Suprapubic skin (tissue), 4 donors: ENCODE data around the gene OR6C76. TPM values are rescaled to one million over a fixed set of nuclear protein-coding genes. Genes with fewer than 3 reads are reported as not detected.
"Not testable (repeated sequence)": the region's sequence is repeated elsewhere in the genome, so short reads cannot be mapped to it uniquely, and the experiment has no call there.

ENCODE experiments used
- DNase-seq, 2 donors: peaks; one replicate each; pipeline ENCODE4 v3.0.0-alpha.2; 2019; ENCODE audit warnings: low spot score in 2 of 2
- H3K27ac ChIP-seq: fragments of 200-600 bp; sonication (generic); one replicate; pipeline ENCODE4 v1.5.1; 2019
- H3K27me3 ChIP-seq: fragments of 200-600 bp; sonication (generic); one replicate; pipeline ENCODE4 v1.5.1; 2019
- H3K36me3 ChIP-seq: fragments of 200-600 bp; sonication (generic); one replicate; pipeline ENCODE4 v1.5.1; 2019
- H3K4me1 ChIP-seq: fragments of 200-600 bp; sonication (generic); one replicate; pipeline ENCODE4 v1.5.1; 2019
- H3K4me3 ChIP-seq: fragments of 200-600 bp; sonication (generic); one replicate; pipeline ENCODE4 v1.5.1; 2019; ENCODE audit warnings: mild to moderate bottlenecking
- H3K9me3 ChIP-seq: fragments of 200-600 bp; sonication (generic); one replicate; pipeline ENCODE4 v1.5.1; 2019
- EP300 ChIP-seq: sonication (generic); formaldehyde crosslinking; IDR thresholded peaks from one replicate; pipeline ENCODE4 v1.6.1; 2017; ENCODE audit warnings: antibody characterized with exemption
- POLR2A ChIP-seq, 2 donors: fragments of 450-650 bp; IDR thresholded peaks; one replicate each; pipeline ENCODE4 v1.6.1; 2017; ENCODE audit warnings: antibody characterized with exemption in 2 of 2, mild to moderate bottlenecking in 2 of 2, moderate library complexity in 2 of 2
- POLR2AphosphoS5 ChIP-seq, 3 donors: sonication (generic); formaldehyde crosslinking; IDR thresholded peaks; one replicate each; pipeline ENCODE4 v1.6.1; 2017; ENCODE audit warnings: antibody characterized with exemption in 3 of 3
- WGBS: methylation state at CpG from one replicate; pipeline ENCODE4 v1.1.5; 2018; 5-methylcytosine and 5-hydroxymethylcytosine counted together
- total RNA-seq, 4 donors: library from RNA; depleted of rRNA; stranded (reverse); fragments of >200 nt; gene quantifications; one replicate each; pipeline ENCODE4 v1.1.0, GENCODE V29; 2016
- TF ChIP-seq, protein P1 (sequence below), 2 donors: fragments of 200-600 bp in 1 of 2; fragments of 450-650 bp in 1 of 2; sonication (generic) in 1 of 2; IDR thresholded peaks; one replicate each; pipeline ENCODE4 v1.5.1; 2016 to 2019; ENCODE audit warnings: antibody characterized with exemption in 2 of 2, mild to moderate bottlenecking in 1 of 2, moderate library complexity in 1 of 2

The OR6C76 gene
- total RNA-seq, 4 donors from 2014 or later = not detected

DNA sequence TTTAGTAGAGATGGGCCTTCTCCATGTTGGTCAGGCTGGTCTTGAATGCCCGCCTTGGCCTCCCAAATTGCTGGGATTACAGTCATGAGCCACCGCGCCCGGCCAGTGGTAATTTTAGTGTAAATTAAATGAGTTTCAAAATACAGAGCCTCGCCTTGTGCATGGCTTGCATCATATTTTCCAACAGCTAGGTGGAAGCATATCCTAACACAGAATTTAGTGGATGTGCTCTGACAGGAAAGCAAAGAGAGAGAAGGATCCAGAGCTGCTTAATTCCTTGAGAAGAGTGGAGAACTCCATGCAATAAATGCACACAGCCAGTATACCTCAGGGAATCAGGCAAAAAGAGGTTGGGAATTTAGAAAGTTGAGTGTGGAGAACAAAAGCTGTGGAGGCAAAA is 20.3 kb downstream of the OR6C76 start:
- WGBS = 90% methylated on average over 5 of the region's 5 CpGs
- no peaks in the 10 kb centered on the region for H3K36me3 ChIP-seq
- H3K27ac ChIP-seq = no peak overlapping the region
- H3K9me3 ChIP-seq = peaks cover under 1% of the 10 kb centered on the region
- H3K4me3 ChIP-seq = no peak overlapping the region
- no peaks in the 10 kb centered on the region for H3K4me1 ChIP-seq
- no peak for TF ChIP-seq EP300
- no peak for TF ChIP-seq POLR2A (IDR thresholded peaks at IDR 0.05)
- TF ChIP-seq, protein P1, sequence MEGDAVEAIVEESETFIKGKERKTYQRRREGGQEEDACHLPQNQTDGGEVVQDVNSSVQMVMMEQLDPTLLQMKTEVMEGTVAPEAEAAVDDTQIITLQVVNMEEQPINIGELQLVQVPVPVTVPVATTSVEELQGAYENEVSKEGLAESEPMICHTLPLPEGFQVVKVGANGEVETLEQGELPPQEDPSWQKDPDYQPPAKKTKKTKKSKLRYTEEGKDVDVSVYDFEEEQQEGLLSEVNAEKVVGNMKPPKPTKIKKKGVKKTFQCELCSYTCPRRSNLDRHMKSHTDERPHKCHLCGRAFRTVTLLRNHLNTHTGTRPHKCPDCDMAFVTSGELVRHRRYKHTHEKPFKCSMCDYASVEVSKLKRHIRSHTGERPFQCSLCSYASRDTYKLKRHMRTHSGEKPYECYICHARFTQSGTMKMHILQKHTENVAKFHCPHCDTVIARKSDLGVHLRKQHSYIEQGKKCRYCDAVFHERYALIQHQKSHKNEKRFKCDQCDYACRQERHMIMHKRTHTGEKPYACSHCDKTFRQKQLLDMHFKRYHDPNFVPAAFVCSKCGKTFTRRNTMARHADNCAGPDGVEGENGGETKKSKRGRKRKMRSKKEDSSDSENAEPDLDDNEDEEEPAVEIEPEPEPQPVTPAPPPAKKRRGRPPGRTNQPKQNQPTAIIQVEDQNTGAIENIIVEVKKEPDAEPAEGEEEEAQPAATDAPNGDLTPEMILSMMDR (IDR thresholded peaks at IDR 0.05) = no peak
- TF ChIP-seq POLR2AphosphoS5 (IDR thresholded peaks at IDR 0.05) = no peak
- DNase-seq = no peak
- H3K27me3 ChIP-seq = no peaks in the 10 kb centered on the region

DNA sequence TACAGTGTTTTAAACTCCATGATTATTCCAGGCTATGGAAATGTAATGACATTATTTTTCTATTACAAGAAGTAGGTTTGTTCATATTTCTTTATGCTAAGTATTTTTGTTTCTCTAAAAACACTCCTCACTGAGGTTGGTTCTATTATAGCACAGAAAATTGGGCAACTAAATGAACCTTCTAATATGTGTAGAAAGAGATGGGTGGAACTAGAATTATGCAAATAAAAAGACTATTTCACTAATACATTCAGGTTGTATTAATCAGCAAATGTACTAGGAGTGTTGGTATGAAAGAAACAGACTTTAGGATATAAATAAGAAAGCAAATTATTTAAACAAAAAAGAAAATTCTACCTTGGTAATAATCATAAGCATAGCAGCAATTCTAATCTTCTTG is 22.8 kb downstream of the OR6C76 start:
- Histone ChIP-seq H3K4me3 (no peak overlapping the region), H3K27me3 (no peaks in the 10 kb centered on the region), H3K9me3 (no peaks in the 10 kb centered on the region), H3K27ac (no peak overlapping the region), H3K36me3 (no peaks in the 10 kb centered on the region), H3K4me1 (no peaks in the 10 kb centered on the region)
- no peak for TF ChIP-seq POLR2AphosphoS5 (IDR thresholded peaks at IDR 0.05)
- TF ChIP-seq POLR2A (IDR thresholded peaks at IDR 0.05) = no peak
- TF ChIP-seq, protein P1 (IDR thresholded peaks at IDR 0.05) = no peak
- no peak for TF ChIP-seq EP300
- no peak for DNase-seq

DNA sequence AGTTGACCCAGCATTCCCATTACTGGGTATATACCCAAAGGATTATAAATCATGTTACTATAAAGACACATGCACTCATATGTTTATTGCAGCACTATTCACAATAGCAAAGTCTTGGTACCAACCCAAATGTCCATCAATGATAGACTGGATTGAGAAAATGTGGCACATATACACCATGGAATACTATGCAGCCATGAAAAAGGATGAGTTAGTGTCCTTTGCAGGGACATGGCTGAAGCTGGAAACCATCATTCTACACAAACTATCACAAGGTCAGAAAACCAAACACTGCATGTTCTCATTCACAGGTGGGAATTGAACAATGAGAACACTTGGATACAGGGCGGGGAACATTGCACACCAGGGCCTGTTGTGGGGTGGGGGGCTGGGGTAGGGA is 38.9 kb downstream of the OR6C76 start:
- not testable (repeated sequence) for H3K27me3 ChIP-seq, H3K27ac ChIP-seq, H3K4me3 ChIP-seq, H3K36me3 ChIP-seq, H3K9me3 ChIP-seq, DNase-seq, H3K4me1 ChIP-seq
- WGBS = 95% methylated on average over 1 of the region's 1 CpG

DNA sequence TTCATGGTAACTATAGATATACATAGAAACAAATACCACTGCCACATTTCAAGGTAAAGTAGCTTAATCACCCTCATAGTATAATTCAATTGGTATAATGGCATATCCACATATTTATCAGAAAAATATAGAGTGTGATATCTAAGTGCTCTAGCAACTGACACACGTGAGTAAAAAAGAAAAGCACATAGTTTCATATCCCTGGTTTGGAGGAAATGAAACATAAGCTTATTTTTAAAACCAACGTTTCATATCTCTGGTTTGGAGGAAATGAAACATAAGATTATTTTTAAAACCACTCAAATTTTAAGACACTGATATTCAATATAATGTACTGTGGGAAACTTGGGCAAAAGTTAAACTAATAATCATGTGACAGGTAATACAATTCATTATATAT is 41.8 kb downstream of the OR6C76 start:
- no peak overlapping the region for H3K4me3 ChIP-seq
- H3K36me3 ChIP-seq = no peaks in the 10 kb centered on the region
- no peaks in the 10 kb centered on the region for H3K27me3 ChIP-seq
- no peak for DNase-seq
- WGBS = 70% methylated on average over 2 of the region's 2 CpGs
- H3K27ac ChIP-seq = no peak overlapping the region
- H3K4me1 ChIP-seq = no peaks in the 10 kb centered on the region
- TF ChIP-seq, protein P1 (IDR thresholded peaks at IDR 0.05) = no peak
- TF ChIP-seq POLR2A (IDR thresholded peaks at IDR 0.05) (no peak), POLR2AphosphoS5 (IDR thresholded peaks at IDR 0.05) (no peak), EP300 (no peak)
- no peaks in the 10 kb centered on the region for H3K9me3 ChIP-seq

DNA sequence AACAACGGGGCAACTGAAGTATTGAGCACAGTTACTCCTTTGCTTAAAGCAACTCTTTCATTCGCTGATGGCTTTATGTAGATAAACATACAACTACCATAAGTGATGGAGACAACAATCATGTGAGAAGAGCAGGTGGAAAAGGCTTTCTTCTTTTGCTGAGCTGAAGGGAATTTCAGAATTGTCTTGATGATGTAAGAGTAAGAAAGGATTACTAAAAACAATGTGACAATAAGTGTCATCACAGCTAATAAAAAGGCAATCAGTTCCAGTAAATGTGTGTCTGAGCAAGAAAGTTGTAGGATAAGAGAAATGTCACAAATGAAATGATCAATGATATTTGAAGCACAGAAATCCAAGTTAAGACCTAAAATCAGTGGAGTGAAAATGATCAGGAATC is 43.2 kb downstream of the OR6C76 start:
- 75% methylated on average over 2 of the region's 2 CpGs for WGBS
- Histone ChIP-seq H3K4me1 (no peaks in the 10 kb centered on the region), H3K4me3 (no peak overlapping the region), H3K36me3 (no peaks in the 10 kb centered on the region), H3K27ac (no peak overlapping the region), H3K27me3 (no peaks in the 10 kb centered on the region), H3K9me3 (no peaks in the 10 kb centered on the region)
- no peak for DNase-seq
- TF ChIP-seq, protein P1 (IDR thresholded peaks at IDR 0.05) = no peak
- TF ChIP-seq POLR2AphosphoS5 (IDR thresholded peaks at IDR 0.05) (no peak), POLR2A (IDR thresholded peaks at IDR 0.05) (no peak), EP300 (no peak)

DNA sequence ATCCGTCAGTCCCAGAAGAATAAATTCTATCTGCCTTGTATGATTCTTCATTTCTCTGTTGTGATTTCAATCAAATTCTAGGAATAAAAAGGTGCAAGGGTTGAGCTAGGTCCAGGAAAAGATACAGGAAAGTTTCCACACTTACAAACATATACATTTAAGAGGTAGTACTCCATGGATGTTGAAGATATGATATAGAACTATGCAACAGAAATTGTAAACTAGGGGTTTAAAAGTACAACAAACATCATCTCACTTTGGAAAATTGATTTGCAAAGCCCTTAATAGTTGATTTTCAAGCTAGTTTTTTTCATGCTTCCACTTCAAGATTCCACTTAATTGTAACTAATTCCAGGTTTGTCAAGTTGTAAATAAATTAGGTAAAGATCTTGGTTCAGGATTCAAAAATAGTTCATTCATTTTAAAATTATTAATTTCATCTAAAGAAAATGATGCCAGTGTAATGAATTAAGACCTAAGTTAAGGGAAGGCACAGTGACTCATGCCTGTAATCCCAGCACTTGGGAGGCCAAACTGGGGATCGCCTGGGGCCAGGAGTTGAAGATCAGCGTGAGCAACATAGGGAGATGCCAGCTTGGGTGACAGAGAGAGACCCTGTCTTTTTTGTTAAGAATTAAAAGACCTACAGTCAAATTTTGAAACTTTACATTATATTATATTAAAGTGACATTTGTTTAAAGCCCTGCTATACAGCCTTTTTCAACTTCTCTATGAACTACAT is 44.2 kb downstream of the OR6C76 start, which contains the start of gene OR6C70:
Gene OR6C70, minus strand, starts transcription at position 51 of the 742 bp plus-strand sequence. Its CDS starts 0 bp downstream, at position 51.
- 62% methylated on average over 3 of the region's 3 CpGs for WGBS
- TF ChIP-seq POLR2A (IDR thresholded peaks at IDR 0.05) = no peak
- TF ChIP-seq EP300 = no peak
- TF ChIP-seq POLR2AphosphoS5 (IDR thresholded peaks at IDR 0.05) = no peak
- TF ChIP-seq, protein P1 (IDR thresholded peaks at IDR 0.05) = no peak
- H3K27me3 ChIP-seq = no peaks in the 10 kb centered on the region

More for the DNA sequence above, 44.2 kb downstream of the OR6C76 start, which contains the start of gene OR6C70:
- DNase-seq = no peak
- Histone ChIP-seq H3K9me3 (no peaks in the 10 kb centered on the region), H3K36me3 (no peaks in the 10 kb centered on the region), H3K4me1 (no peaks in the 10 kb centered on the region), H3K27ac (no peak within 1 kb of the TSS), H3K4me3 (no peak within 1 kb of the TSS)
